ENCODE measurements around the gene H2BK1.

DNA sequence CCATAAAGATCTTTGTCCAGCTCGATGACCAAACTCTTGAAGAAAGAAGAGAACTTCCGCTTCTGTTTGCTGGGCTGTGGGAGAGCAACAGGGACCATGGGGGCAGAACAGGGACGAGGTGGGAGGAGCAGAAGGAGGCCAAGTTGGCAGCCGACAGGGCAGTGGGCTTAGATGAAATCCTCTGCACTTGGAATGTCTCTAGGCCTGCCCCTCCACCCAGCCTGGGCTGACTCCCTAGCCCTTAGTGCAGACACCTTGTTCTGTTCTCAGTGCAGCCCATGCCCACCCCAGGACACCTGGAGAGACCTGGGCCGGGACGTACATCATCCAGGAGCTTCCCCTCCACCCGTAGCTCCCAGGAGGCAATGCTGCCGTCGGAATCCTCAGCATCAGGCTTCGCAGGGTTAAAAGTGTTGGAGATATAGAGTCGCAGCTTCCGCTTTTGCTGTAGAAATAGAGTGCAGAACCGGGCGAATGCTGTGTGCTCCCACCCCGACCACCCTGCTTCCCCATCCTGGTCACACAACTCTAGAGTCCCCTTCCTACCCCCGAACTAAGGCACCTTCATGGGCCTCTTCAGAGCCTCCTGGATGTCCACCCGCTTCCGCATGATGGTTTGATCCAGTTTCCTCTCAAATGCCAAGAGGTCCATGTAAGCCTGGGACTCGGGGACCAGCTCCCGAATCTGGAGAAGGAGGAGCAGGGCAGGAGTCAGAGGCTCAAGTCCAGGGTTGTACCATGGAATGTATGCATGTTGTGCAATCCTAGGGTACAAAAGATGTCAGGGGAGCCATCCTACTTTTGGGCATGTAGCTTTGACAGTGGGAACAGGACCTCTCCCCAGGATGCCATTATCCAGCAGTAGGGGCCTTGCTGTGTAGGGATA, 32.1 kb upstream of the H2BK1 start:
- TF ChIP-seq, protein P1, sequence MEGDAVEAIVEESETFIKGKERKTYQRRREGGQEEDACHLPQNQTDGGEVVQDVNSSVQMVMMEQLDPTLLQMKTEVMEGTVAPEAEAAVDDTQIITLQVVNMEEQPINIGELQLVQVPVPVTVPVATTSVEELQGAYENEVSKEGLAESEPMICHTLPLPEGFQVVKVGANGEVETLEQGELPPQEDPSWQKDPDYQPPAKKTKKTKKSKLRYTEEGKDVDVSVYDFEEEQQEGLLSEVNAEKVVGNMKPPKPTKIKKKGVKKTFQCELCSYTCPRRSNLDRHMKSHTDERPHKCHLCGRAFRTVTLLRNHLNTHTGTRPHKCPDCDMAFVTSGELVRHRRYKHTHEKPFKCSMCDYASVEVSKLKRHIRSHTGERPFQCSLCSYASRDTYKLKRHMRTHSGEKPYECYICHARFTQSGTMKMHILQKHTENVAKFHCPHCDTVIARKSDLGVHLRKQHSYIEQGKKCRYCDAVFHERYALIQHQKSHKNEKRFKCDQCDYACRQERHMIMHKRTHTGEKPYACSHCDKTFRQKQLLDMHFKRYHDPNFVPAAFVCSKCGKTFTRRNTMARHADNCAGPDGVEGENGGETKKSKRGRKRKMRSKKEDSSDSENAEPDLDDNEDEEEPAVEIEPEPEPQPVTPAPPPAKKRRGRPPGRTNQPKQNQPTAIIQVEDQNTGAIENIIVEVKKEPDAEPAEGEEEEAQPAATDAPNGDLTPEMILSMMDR (IDR thresholded peaks at IDR 0.05), result no peak
- TF ChIP-seq FOXJ3 (CRISPR knock-in tag; IDR thresholded peaks at IDR 0.05; ENCODE audit: borderline replicate concordance) (no peak), NFATC4 (CRISPR knock-in tag; IDR thresholded peaks at IDR 0.05) (no peak), TEAD4 (CRISPR knock-in tag; IDR thresholded peaks at IDR 0.05) (no peak), GRHL2 (CRISPR knock-in tag; IDR thresholded peaks at IDR 0.05; ENCODE audit: insufficient replicate concordance, severe bottlenecking) (no peak)
- TF ChIP-seq, protein P2, sequence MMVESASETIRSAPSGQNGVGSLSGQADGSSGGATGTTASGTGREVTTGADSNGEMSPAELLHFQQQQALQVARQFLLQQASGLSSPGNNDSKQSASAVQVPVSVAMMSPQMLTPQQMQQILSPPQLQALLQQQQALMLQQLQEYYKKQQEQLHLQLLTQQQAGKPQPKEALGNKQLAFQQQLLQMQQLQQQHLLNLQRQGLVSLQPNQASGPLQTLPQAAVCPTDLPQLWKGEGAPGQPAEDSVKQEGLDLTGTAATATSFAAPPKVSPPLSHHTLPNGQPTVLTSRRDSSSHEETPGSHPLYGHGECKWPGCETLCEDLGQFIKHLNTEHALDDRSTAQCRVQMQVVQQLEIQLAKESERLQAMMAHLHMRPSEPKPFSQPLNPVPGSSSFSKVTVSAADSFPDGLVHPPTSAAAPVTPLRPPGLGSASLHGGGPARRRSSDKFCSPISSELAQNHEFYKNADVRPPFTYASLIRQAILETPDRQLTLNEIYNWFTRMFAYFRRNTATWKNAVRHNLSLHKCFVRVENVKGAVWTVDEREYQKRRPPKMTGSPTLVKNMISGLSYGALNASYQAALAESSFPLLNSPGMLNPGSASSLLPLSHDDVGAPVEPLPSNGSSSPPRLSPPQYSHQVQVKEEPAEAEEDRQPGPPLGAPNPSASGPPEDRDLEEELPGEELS (CRISPR knock-in tag; IDR thresholded peaks at IDR 0.05), result no peak
- TF ChIP-seq, protein P3, sequence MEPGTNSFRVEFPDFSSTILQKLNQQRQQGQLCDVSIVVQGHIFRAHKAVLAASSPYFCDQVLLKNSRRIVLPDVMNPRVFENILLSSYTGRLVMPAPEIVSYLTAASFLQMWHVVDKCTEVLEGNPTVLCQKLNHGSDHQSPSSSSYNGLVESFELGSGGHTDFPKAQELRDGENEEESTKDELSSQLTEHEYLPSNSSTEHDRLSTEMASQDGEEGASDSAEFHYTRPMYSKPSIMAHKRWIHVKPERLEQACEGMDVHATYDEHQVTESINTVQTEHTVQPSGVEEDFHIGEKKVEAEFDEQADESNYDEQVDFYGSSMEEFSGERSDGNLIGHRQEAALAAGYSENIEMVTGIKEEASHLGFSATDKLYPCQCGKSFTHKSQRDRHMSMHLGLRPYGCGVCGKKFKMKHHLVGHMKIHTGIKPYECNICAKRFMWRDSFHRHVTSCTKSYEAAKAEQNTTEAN (CRISPR knock-in tag; IDR thresholded peaks at IDR 0.05), result no peak

All from WTC11 (cell line).